ENCODE measurements around the gene RBM10. TPM values are rescaled to one million over a fixed set of nuclear protein-coding genes. Genes with fewer than 3 reads are reported as not detected.

Gene RBM10
- total RNA-seq, 3 donors from 2014 or later: 35.2 to 40.2 (median 37.7) TPM

DNA sequence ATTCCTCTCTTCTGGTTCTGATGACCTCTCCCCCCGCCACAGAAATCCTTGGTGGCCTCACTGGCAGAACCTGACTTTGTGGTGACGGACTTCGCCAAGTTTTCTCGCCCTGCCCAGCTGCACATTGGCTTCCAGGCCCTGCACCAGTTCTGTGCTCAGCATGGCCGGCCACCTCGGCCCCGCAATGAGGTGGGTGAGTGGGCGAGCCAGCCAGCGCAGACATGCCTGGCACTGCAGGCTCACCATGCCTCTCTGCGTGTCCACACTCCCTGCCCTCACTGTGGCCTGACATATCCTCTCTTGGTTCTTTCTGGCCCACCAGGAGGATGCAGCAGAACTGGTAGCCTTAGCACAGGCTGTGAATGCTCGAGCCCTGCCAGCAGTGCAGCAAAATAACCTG, 57.3 kb downstream of the RBM10 start:
- TF ChIP-seq, protein P1, sequence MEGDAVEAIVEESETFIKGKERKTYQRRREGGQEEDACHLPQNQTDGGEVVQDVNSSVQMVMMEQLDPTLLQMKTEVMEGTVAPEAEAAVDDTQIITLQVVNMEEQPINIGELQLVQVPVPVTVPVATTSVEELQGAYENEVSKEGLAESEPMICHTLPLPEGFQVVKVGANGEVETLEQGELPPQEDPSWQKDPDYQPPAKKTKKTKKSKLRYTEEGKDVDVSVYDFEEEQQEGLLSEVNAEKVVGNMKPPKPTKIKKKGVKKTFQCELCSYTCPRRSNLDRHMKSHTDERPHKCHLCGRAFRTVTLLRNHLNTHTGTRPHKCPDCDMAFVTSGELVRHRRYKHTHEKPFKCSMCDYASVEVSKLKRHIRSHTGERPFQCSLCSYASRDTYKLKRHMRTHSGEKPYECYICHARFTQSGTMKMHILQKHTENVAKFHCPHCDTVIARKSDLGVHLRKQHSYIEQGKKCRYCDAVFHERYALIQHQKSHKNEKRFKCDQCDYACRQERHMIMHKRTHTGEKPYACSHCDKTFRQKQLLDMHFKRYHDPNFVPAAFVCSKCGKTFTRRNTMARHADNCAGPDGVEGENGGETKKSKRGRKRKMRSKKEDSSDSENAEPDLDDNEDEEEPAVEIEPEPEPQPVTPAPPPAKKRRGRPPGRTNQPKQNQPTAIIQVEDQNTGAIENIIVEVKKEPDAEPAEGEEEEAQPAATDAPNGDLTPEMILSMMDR (IDR thresholded peaks at IDR 0.05): no peak
- Histone ChIP-seq H3K36me3 (ENCODE audit: low read depth) (no peaks in the 10 kb centered on the region), H3K4me1 (ENCODE audit: low read depth) (no peaks in the 10 kb centered on the region), H3K4me3 (no peak overlapping the region), H3K9me3 (no peaks in the 10 kb centered on the region)
- ATAC-seq: no peak
- intact Hi-C loops (cut with DNase I, micrococcal nuclease): no loop called here
- DNase-seq: no peak

DNA sequence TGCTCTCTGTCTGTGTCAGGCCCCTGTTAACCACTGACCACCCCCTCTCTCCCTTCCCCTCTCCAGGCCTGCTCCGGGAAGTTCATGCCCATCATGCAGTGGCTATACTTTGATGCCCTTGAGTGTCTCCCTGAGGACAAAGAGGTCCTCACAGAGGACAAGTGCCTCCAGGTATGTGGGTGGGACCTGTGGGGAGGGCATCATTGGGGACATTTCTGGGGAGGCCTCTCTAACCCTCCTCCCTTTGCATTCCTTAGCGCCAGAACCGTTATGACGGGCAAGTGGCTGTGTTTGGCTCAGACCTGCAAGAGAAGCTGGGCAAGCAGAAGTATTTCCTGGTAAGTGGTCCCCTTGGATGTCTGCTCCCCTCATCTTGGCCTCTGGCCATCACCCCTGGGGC, 57.9 kb downstream of the RBM10 start:
- intact Hi-C loops (cut with DNase I, micrococcal nuclease): no loop called here
- DNase-seq: no peak
- TF ChIP-seq, protein P1 (IDR thresholded peaks at IDR 0.05): no peak
- no peaks in the 10 kb centered on the region for H3K4me1 ChIP-seq (ENCODE audit: low read depth)
- ATAC-seq: no peak
- H3K9me3 ChIP-seq: no peaks in the 10 kb centered on the region
- H3K4me3 ChIP-seq: no peak overlapping the region
- no peaks in the 10 kb centered on the region for H3K36me3 ChIP-seq (ENCODE audit: low read depth)

DNA sequence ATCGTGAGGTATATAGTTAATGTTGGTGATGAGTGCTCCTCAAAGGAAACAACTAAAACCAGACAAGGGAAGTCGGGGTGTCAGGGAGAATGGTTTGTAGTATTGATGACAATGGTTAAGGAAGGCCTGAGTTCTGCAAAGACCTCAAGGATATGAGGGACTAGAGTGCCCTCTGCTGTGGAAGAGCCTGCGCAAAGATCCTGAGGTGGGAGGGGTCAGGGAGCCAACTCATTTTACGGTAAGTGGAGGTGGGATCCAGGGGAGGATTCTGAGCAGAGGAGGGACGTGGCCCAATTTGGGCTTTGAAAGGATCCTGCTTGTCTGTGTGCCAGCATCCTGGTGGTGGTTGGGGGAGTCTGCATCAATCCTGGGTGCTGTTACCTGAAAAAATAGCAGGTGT, 59.9 kb downstream of the RBM10 start:
- ATAC-seq (no peak), DNase-seq (no peak)
- TF ChIP-seq, protein P1 (IDR thresholded peaks at IDR 0.05): no peak
- H3K9me3 ChIP-seq: no peaks in the 10 kb centered on the region
- no peaks in the 10 kb centered on the region for H3K4me1 ChIP-seq (ENCODE audit: low read depth)
- no peak overlapping the region for H3K4me3 ChIP-seq
- H3K36me3 ChIP-seq (ENCODE audit: low read depth): no peaks in the 10 kb centered on the region
- intact Hi-C loops (cut with DNase I, micrococcal nuclease): no loop called here

DNA sequence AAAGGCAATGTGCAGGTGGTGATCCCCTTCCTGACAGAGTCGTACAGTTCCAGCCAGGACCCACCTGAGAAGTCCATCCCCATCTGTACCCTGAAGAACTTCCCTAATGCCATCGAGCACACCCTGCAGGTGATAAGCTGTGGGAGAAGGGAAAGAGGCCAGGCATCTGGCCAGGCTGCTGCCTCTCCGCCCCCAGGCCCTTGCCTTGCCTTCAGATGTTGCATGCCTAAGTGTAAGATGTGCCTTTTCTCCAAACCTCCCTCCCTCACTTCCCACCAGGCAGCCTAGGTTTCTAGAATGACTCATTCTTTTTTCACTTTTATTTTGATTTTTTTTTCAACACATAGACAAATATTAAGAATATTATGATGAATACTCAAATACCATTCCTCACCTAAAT, 61.3 kb downstream of the RBM10 start:
- intact Hi-C loops (cut with DNase I, micrococcal nuclease): no loop called here
- no peaks in the 10 kb centered on the region for H3K36me3 ChIP-seq (ENCODE audit: low read depth)
- no peaks in the 10 kb centered on the region for H3K9me3 ChIP-seq
- H3K4me3 ChIP-seq: no peak overlapping the region
- DNase-seq (no peak), ATAC-seq (no peak)
- TF ChIP-seq, protein P1 (IDR thresholded peaks at IDR 0.05): no peak
- H3K4me1 ChIP-seq (ENCODE audit: low read depth): no peaks in the 10 kb centered on the region

DNA sequence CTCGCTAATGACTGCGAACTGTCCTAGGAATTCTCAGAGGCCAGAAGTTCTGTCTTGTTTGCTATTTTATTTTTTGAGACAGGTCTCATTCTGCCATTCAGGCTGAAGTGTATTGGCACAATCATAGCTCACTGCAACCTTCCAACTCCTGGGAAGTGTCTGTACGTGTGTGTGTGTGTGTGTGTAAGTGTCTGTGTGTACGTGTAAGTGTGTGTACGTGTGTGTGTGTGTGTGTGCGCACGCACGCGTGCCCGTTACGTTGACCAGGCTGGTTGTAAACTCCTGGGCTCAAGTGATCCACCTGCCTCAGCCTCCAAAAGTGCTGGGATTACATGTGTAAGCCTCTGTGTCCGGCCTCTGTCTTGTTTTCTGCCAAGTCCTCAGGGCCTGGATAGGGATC, 63.1 kb downstream of the RBM10 start:
- DNase-seq: no peak
- intact Hi-C loops (cut with DNase I, micrococcal nuclease): no loop called here
- no peak overlapping the region for H3K4me3 ChIP-seq
- TF ChIP-seq, protein P1 (IDR thresholded peaks at IDR 0.05): no peak
- H3K4me1 ChIP-seq (ENCODE audit: low read depth): no peaks in the 10 kb centered on the region
- ATAC-seq: no peak
- H3K9me3 ChIP-seq: no peaks in the 10 kb centered on the region
- H3K36me3 ChIP-seq (ENCODE audit: low read depth): no peaks in the 10 kb centered on the region
